SK-N-MC (cell line): ENCODE data around the gene NADSYN1.

Experiments
- DNase-seq: peaks from one replicate; pipeline ENCODE4 v3.0.0-alpha.2; 2011; ENCODE audit warnings: low read depth, low spot score
- H3K27ac ChIP-seq: fragments of 200-600 bp; sonication (generic); 2 replicates; pipeline ENCODE4 v1.5.1; 2016; ENCODE audit warnings: mixed run types
- H3K36me3 ChIP-seq: fragments of 200-600 bp; sonication (generic); 2 replicates; pipeline ENCODE4 v1.6.1; 2017; ENCODE audit warnings: antibody characterized with exemption, low read length, mixed read lengths; ENCODE audit not compliant: insufficient read depth
- H3K4me3 ChIP-seq: fragments of 200-600 bp; sonication (generic); 2 replicates; pipeline ENCODE4 v1.5.1; 2016
- H3K9ac ChIP-seq: fragments of 200-600 bp; sonication (generic); 2 replicates; pipeline ENCODE4 v1.8.0; 2017; ENCODE audit warnings: mixed run types, mixed read lengths; ENCODE audit not compliant: insufficient read length
- H3K9me3 ChIP-seq: fragments of 200-600 bp; sonication (generic); 2 replicates; pipeline ENCODE4 v1.6.1; 2017; ENCODE audit warnings: low read depth, mild to moderate bottlenecking, antibody characterized with exemption, low read length, moderate library complexity, mixed read lengths
- EZH2 ChIP-seq: fragments of 200-600 bp; sonication (generic); IDR thresholded peaks from one replicate; pipeline ENCODE4 v1.6.1; 2017; ENCODE audit warnings: antibody characterized with exemption
- FOXP2 ChIP-seq: optimal IDR thresholded peaks from 2 replicates; pipeline ENCODE3; 2011; ENCODE audit warnings: mild to moderate bottlenecking, moderate library complexity; ENCODE audit not compliant: insufficient read depth; ENCODE audit errors: extremely low read length, control extremely low read depth
- POLR2AphosphoS5 ChIP-seq: IDR thresholded peaks from 2 replicates; pipeline ENCODE4 v1.6.1; 2012; ENCODE audit warnings: mild to moderate bottlenecking, low read depth, low read length, borderline replicate concordance

NADSYN1 gene

DNA sequence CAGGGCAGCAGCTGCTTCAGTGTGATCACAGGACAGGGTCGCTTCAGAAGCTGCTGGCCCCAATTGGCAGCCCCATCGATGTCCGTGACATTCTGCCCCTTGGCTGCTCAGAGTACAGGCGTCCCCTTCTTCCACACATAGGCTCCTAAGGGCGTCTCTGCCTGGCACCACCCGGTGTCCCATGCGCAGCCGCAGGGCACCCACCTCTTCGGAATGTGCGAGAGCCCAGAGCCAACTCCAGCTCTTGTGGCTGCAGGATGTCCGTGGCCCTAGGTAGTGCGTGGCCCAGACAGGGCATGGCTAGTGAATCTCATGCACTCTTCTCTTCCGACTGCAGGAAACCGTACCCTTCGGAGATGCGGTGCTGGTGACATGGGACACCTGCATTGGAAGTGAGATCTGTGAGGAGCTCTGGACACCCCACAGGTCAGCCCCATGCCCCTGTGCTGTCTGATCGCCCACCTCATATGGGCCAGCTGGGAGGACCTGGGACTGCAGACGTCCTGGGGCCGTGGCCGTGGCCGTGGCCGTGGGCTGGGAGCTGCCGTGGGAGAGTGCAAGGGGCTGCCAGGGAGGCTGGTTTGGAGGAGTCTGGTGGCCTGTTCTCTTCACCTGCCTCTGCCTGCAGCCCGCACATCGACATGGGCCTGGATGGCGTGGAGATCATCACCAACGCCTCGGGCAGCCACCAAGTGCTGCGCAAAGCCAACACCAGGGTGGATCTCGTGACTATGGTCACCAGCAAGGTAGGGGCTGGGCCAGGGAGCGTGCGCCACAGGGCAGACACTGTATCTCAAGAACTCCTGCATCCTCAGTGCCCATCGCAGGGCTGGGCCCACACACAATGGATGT lies 20.2 kb downstream of the NADSYN1 start:
- no peak for TF ChIP-seq POLR2AphosphoS5
- TF ChIP-seq FOXP2: no peak
- TF ChIP-seq EZH2: no peak
- no peak overlapping the region for H3K27ac ChIP-seq
- H3K9ac ChIP-seq: no peak overlapping the region
- no peak for DNase-seq
- peaks cover 13% of the 10 kb centered on the region; the same call in 1 of the 2 replicates for H3K36me3 ChIP-seq
- H3K4me3 ChIP-seq: no peak overlapping the region
- H3K9me3 ChIP-seq: no peaks in the 10 kb centered on the region

DNA sequence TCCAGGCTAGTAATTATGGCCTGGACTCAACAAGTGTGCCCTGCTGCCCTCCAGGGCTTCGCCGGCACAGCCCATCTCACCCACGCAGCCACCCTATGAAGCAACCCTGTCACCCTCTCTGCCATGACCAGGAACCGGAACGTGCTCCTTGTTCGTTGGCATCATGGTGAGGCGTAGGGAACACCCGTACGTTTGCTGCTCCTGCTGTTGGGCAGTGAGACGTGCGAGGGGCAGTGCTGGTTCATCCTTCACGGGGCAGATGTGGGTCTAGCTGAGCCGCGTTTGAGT lies 20.7 kb downstream of the NADSYN1 start:
- Histone ChIP-seq H3K36me3 (peaks cover 13% of the 10 kb centered on the region; the same call in 1 of the 2 replicates), H3K9ac (no peak overlapping the region), H3K9me3 (no peaks in the 10 kb centered on the region), H3K27ac (no peak overlapping the region), H3K4me3 (no peak overlapping the region)
- DNase-seq: no peak
- TF ChIP-seq POLR2AphosphoS5: no peak
- TF ChIP-seq EZH2: no peak
- TF ChIP-seq FOXP2: no peak

DNA sequence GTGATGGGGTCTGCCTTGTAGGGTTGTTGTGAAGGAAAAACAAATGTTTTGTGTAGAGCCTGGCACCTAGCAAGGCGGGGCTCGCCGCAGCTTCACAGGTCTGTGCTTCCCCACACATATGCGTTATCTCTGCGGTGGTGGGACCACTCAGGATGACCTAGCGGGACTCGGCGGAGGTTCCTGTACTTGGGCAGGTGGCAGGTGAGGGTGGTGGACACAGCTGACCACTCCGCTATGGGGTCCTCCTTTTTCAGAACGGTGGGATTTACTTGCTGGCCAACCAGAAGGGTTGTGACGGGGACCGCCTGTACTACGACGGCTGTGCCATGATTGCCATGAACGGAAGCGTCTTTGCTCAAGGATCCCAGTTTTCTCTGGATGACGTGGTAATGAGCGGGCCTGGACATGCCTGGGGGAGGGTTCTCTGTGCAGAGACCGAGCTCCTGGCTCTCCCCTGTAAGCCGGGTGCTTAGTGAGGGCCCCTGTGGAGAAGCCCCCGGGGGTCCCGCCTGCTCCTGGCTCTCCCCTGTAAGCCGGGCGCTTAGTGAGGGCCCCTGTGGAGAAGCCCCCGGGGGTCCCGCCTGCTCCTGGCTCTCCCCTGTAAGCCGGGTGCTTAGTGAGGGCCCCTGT lies 21.3 kb downstream of the NADSYN1 start:
- Histone ChIP-seq H3K9me3 (no peaks in the 10 kb centered on the region), H3K36me3 (peaks cover 13% of the 10 kb centered on the region; the same call in 1 of the 2 replicates), H3K9ac (no peak overlapping the region), H3K4me3 (no peak overlapping the region), H3K27ac (no peak overlapping the region)
- TF ChIP-seq FOXP2 (no peak), POLR2AphosphoS5 (no peak), EZH2 (no peak)
- DNase-seq: no peak

DNA sequence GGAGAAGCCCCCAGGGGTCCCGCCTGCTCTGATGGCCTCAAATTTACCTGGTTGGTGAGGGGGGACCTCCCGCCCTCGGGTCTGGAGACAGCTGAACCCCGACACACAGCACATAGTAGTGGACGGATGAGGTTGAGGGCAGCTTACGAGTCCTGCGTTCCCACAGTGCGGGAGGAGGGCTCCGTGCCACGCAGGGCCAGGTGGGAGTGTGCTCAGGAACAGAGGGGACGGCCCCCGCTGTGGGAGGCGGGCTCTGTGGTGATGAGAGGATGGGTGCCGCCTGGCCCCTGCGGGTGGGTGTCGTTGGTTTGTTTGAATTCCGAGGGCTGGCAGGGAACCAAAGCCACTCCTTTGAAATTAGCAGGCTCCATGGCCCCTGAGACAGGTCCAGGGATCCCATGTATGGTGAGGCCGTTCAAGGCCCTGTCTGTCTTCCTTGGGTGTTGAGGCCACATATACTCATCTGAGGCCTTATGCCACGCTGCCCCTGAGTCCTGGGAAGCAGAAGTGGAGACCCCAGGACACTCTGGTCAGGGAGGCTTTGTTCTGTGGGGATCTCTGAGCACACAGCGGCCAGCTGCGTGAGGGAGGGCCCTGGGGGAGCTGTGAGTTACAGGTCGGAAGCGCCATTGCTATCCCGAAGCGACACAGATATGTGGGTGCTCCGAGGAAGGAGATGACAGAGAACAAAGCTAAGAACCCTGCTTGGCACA lies 21.9 kb downstream of the NADSYN1 start:
- peaks cover 13% of the 10 kb centered on the region; the same call in 1 of the 2 replicates for H3K36me3 ChIP-seq
- H3K9ac ChIP-seq: no peak overlapping the region
- DNase-seq: no peak
- no peak for TF ChIP-seq EZH2
- no peak for TF ChIP-seq FOXP2
- TF ChIP-seq POLR2AphosphoS5: no peak
- H3K9me3 ChIP-seq: no peaks in the 10 kb centered on the region
- no peak overlapping the region for H3K27ac ChIP-seq
- H3K4me3 ChIP-seq: no peak overlapping the region

DNA sequence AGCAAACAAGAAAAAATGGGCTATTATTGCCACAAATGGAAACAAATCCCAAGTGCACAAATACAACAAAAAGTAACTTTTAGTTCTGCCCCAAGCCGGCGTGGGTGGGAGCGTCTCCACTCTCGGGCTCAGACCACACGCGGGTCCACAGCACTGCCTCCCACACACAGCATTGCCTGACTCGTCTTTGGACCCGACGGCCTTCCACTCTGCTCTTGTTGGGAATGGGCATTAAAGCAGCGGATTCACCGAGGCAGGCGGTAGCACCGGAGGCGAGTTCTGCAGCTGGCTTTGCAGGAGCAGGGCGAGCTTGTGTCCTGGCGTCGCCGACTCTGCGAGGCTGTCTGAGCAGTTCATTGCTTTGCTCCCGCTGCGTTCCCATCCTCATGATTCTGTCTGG lies 23.0 kb downstream of the NADSYN1 start:
- Histone ChIP-seq H3K9me3 (no peaks in the 10 kb centered on the region), H3K36me3 (peaks cover 13% of the 10 kb centered on the region; the same call in 1 of the 2 replicates), H3K9ac (no peak overlapping the region), H3K4me3 (no peak overlapping the region), H3K27ac (no peak overlapping the region)
- no peak for TF ChIP-seq FOXP2
- no peak for DNase-seq

DNA sequence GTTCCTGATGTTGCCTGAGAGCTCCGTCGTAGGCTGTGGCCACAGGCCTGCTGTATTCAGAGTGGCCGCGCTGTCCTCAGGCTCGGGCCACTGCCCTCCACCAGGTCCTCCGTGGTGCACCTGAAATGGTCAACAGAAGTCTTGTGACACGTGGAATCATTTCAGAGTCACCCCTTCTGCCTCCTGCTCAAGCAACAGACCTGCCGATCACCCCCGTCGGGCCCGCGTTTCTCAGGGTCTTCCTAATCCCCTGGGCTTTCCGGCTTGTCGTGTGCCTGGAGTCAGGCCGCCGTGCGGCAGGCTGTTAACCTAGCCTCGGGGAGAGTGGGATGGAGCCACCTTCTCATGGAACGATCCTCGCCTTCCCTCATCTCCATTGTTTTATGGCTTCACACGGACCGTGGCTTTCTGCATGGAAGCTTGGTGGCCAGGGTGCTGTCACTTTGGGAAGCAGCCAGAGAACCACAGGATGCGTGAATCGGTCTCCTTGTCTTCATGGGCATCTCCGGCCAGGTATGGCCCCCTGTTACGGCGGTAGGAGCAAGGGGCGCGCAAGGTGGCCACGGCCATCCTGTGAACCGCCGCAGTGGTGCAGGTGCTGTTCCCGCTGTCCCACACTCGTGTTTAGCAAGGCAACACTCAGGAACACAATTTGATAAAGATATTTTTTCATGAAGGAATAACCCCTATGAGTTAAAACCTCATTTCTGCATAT lies 24.1 kb downstream of the NADSYN1 start:
- no peak overlapping the region for H3K27ac ChIP-seq
- TF ChIP-seq POLR2AphosphoS5 (no peak), FOXP2 (no peak), EZH2 (no peak)
- peaks cover 13% of the 10 kb centered on the region; the same call in 1 of the 2 replicates for H3K36me3 ChIP-seq
- no peak for DNase-seq
- H3K9ac ChIP-seq: no peak overlapping the region
- no peak overlapping the region for H3K4me3 ChIP-seq
- no peaks in the 10 kb centered on the region for H3K9me3 ChIP-seq

DNA sequence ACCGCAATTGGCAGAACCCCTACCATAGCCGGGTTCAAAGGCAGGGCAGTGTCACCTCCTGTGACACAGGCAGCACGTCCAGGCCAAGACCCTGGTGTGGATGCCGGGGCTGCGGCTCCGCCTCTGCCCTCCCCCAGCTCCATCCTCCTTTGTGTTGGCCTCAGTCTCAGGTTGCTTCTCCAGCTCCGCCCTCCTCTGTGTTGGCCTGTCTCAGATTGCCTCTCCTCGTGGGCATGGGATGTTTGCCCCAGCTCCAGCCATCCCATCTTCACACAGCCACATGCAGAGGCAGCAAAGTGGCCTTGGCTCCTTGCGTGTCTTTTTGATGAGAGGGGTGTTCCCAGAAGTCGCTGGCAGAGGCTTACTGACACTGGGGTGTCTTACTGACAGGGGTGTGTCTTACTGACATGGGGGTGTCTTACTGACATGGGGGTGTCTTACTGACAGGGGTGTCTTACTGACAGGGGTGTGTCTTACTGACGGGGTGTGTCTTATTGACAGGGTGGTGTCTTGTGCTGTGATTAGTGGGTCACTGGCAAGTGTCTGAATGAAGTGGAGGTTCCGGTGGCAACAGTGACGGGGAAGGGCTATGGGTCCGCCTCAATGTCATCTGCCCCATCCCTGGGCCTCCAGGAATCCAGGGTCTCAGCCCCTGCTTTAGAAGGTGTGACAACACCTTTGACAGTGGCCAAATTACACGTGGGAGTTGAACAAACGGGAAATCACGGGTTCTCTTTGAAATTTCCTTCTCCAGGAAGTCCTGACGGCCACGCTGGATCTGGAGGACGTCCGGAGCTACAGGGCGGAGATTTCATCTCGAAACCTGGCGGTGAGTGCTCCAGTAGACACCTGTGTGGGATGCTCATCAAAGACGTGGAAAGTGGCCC lies 24.9 kb downstream of the NADSYN1 start:
- Histone ChIP-seq H3K4me3 (no peak overlapping the region), H3K9ac (no peak overlapping the region), H3K27ac (no peak overlapping the region), H3K9me3 (no peaks in the 10 kb centered on the region), H3K36me3 (peaks cover 14% of the 10 kb centered on the region; the same call in 1 of the 2 replicates)
- no peak for DNase-seq
- TF ChIP-seq EZH2: no peak
- TF ChIP-seq FOXP2: no peak
